HEK293T (cell line): ENCODE results near the gene ADAMTS9.

Source experiments
- ARNT ChIP-seq: fragments of 450-650 bp; IDR thresholded peaks from 2 replicates; pipeline ENCODE4 v1.6.1; 2017; ENCODE audit warnings: mild to moderate bottlenecking
- BHLHE40 ChIP-seq: fragments of 450-650 bp; IDR thresholded peaks from 2 replicates; pipeline ENCODE4 v1.6.1; 2016; ENCODE audit warnings: mild to moderate bottlenecking, moderate library complexity, borderline replicate concordance
- CTBP1 ChIP-seq: fragments of 450-650 bp; IDR thresholded peaks from 2 replicates; pipeline ENCODE4 v1.6.1; 2016; ENCODE audit warnings: borderline replicate concordance
- PKNOX1 ChIP-seq: fragments of 450-650 bp; IDR thresholded peaks from 2 replicates; pipeline ENCODE4 v1.6.1; 2016
- SUZ12 ChIP-seq: fragments of 450-650 bp; IDR thresholded peaks from 2 replicates; pipeline ENCODE4 v1.6.1; 2016; ENCODE audit warnings: mild to moderate bottlenecking
- TARDBP ChIP-seq: fragments of 450-650 bp; IDR thresholded peaks from 2 replicates; pipeline ENCODE4 v1.6.1; 2016

GRCh38 chr3:64600246-64600950 is 87.4 kb downstream of the ADAMTS9 start:
- TF ChIP-seq CTBP1 = no peak
- no peak for TF ChIP-seq SUZ12
- no peak for TF ChIP-seq ARNT
- TF ChIP-seq PKNOX1 = no peak
- TF ChIP-seq BHLHE40 = no peak
- no peak for TF ChIP-seq TARDBP
